AG10803 (cell line): ENCODE measurements around the gene LCMT2.
A peak's percentile ranks its signal among the peaks of the same experiment; 100 is the strongest.

Experiments used
- DNase-seq: peaks from one replicate; pipeline ENCODE4 v3.0.0; 2010; ENCODE audit warnings: low read depth
- H3K4me3 ChIP-seq: 2 replicates; pipeline ENCODE4 v1.5.1; 2011; ENCODE audit warnings: mild to moderate bottlenecking, low read length, control low read depth
- TF ChIP-seq, protein P1 (sequence below): conservative IDR thresholded peaks from 2 replicates; pipeline ENCODE4 v1.5.1; 2011; ENCODE audit warnings: mild to moderate bottlenecking, low read length, control low read depth, inconsistent platforms

The LCMT2 gene

GRCh38 chr15:43329217-43329959, 985 bp downstream of the LCMT2 start:
- no peak for DNase-seq
- H3K4me3 ChIP-seq = peak overlapping the region; percentile 85
- TF ChIP-seq, protein P1, sequence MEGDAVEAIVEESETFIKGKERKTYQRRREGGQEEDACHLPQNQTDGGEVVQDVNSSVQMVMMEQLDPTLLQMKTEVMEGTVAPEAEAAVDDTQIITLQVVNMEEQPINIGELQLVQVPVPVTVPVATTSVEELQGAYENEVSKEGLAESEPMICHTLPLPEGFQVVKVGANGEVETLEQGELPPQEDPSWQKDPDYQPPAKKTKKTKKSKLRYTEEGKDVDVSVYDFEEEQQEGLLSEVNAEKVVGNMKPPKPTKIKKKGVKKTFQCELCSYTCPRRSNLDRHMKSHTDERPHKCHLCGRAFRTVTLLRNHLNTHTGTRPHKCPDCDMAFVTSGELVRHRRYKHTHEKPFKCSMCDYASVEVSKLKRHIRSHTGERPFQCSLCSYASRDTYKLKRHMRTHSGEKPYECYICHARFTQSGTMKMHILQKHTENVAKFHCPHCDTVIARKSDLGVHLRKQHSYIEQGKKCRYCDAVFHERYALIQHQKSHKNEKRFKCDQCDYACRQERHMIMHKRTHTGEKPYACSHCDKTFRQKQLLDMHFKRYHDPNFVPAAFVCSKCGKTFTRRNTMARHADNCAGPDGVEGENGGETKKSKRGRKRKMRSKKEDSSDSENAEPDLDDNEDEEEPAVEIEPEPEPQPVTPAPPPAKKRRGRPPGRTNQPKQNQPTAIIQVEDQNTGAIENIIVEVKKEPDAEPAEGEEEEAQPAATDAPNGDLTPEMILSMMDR = no peak

GRCh38 chr15:43325039-43325684, 5.2 kb downstream of the LCMT2 start:
- TF ChIP-seq, protein P1 = no peak
- DNase-seq = no peak
- H3K4me3 ChIP-seq = no peak overlapping the region

GRCh38 chr15:43318990-43319771, 11.2 kb downstream of the LCMT2 start:
- no peak overlapping the region for H3K4me3 ChIP-seq
- TF ChIP-seq, protein P1 = no peak
- DNase-seq = no peak

GRCh38 chr15:43317566-43318184, 12.7 kb downstream of the LCMT2 start:
- DNase-seq = no peak
- H3K4me3 ChIP-seq = no peak overlapping the region
- TF ChIP-seq, protein P1 = no peak

GRCh38 chr15:43316971-43317346, 13.4 kb downstream of the LCMT2 start:
- TF ChIP-seq, protein P1 = no peak
- H3K4me3 ChIP-seq = no peak overlapping the region
- no peak for DNase-seq

GRCh38 chr15:43316016-43316970, 14.1 kb downstream of the LCMT2 start:
- H3K4me3 ChIP-seq = no peak overlapping the region
- TF ChIP-seq, protein P1 = no peak
- DNase-seq = no peak
